Fibroblast of lung (primary cell): Measurements from ENCODE around the gene ATXN1. TPM values are rescaled to one million over a fixed set of nuclear protein-coding genes. Genes with fewer than 3 reads are reported as not detected.
A peak's percentile ranks its signal among the peaks of the same experiment; 100 is the strongest.

Experiments
- DNase-seq, 2 donors: peaks; one replicate each; pipeline versions ENCODE4 v3.0.0 to v3.0.0-alpha.2; 2010; ENCODE audit warnings: low read depth in 2 of 2
- H2AFZ ChIP-seq: 2 replicates; pipeline ENCODE4 v1.5.1; 2012; ENCODE audit warnings: low read length, control low read depth, inconsistent platforms
- H3K27ac ChIP-seq: 2 replicates; pipeline ENCODE4 v1.5.1; 2011; ENCODE audit warnings: low read length, control low read depth; ENCODE audit not compliant: insufficient read depth
- H3K27me3 ChIP-seq: 2 replicates; pipeline ENCODE4 v1.5.1; 2011; ENCODE audit warnings: mild to moderate bottlenecking, low read length; ENCODE audit not compliant: control insufficient read depth, insufficient read depth
- H3K36me3 ChIP-seq: 2 replicates; pipeline ENCODE4 v1.5.1; 2011; ENCODE audit warnings: low read length; ENCODE audit not compliant: control insufficient read depth, insufficient read depth
- H3K4me1 ChIP-seq: 2 replicates; pipeline ENCODE4 v1.5.1; 2011; ENCODE audit warnings: low read length; ENCODE audit not compliant: control insufficient read depth, insufficient read depth; ENCODE audit errors: extremely low read depth
- H3K4me2 ChIP-seq: 2 replicates; pipeline ENCODE4 v1.5.1; 2011; ENCODE audit warnings: low read length, control low read depth; ENCODE audit not compliant: insufficient read depth; ENCODE audit errors: extremely low read depth
- H3K4me3 ChIP-seq, 4 experiments: fragments of 200-600 bp in 1 of 4; sonication (generic) in 1 of 4; replicated peaks in 1 of 4; 2 replicates each; pipeline ENCODE4 v1.5.1; 2011 to 2016; ENCODE audit warnings: low read length in 4 of 4, low read depth in 3 of 4, mild to moderate bottlenecking in 3 of 4, control low read depth in 2 of 4, inconsistent platforms in 1 of 4, mixed read lengths in 1 of 4; ENCODE audit not compliant: insufficient read depth in 1 of 4; ENCODE audit errors: control extremely low read depth in 1 of 4
- H3K79me2 ChIP-seq: 2 replicates; pipeline ENCODE4 v1.5.1; 2012; ENCODE audit warnings: mild to moderate bottlenecking, low read length, inconsistent platforms; ENCODE audit not compliant: control insufficient read depth, insufficient read depth
- H3K9ac ChIP-seq: 2 replicates; pipeline ENCODE4 v1.5.1; 2011; ENCODE audit warnings: mild to moderate bottlenecking, low read length, control low read depth; ENCODE audit not compliant: insufficient read depth
- H3K9me3 ChIP-seq: 2 replicates; pipeline ENCODE4 v1.5.1; 2012; ENCODE audit warnings: low read depth, low read length; ENCODE audit not compliant: control insufficient read depth, insufficient read depth
- H4K20me1 ChIP-seq: 2 replicates; pipeline ENCODE4 v1.5.1; 2011; ENCODE audit warnings: low read length; ENCODE audit not compliant: control insufficient read depth, insufficient read depth; ENCODE audit errors: extremely low read depth
- CTCF ChIP-seq, 2 donors: IDR thresholded peaks in 1 of 2; conservative IDR thresholded peaks in 1 of 2; 1 replicate in 1 of 2; 2 replicates in 1 of 2; pipeline ENCODE4 v1.5.1; 2011 to 2012; ENCODE audit warnings: low read length in 2 of 2, control low read depth in 1 of 2, inconsistent platforms in 1 of 2, low read depth in 1 of 2, mild to moderate bottlenecking in 1 of 2
- EZH2 ChIP-seq: IDR thresholded peaks from 2 replicates; pipeline ENCODE4 v1.5.1; 2012; ENCODE audit warnings: low read length, control low read depth, mild to moderate bottlenecking; ENCODE audit errors: missing control alignments
- polyA plus RNA-seq, 2 donors: library from polyadenylated mRNA; depleted of rRNA in 1 of 2; stranded (reverse) in 1 of 2; unstranded in 1 of 2; fragments of >200 nt; gene quantifications; 2 replicates each; pipeline ENCODE4 v1.2.1, GENCODE V29; 2011 to 2012; ENCODE audit warnings: missing spikeins in 1 of 2
- total RNA-seq: library from RNA; depleted of rRNA; stranded (reverse); fragments of >200 nt; gene quantifications from 2 replicates; pipeline ENCODE4 v1.2.1, GENCODE V29; 2014

Gene ATXN1
- total and polyA plus RNA-seq, 2 donors (not counting 1 experiment from before 2014, with no cell fraction given): 15.8 to 40.5 TPM

- peak in 1 of 2 donors; percentile 35 for DNase-seq
- H3K27ac ChIP-seq: no peak overlapping the region
- H3K4me3 ChIP-seq: no peak overlapping the region
- H2AFZ ChIP-seq: no peak overlapping the region
- peaks cover 13% of the 10 kb centered on the region for H3K4me1 ChIP-seq
- no peaks in the 10 kb centered on the region for H3K36me3 ChIP-seq
- H3K27me3 ChIP-seq: no peaks in the 10 kb centered on the region
- no peaks in the 10 kb centered on the region for H4K20me1 ChIP-seq
- H3K4me2 ChIP-seq: no peak overlapping the region
- peaks cover 7% of the 10 kb centered on the region for H3K79me2 ChIP-seq
- TF ChIP-seq EZH2 (no peak), CTCF (conservative IDR thresholded peaks at IDR 0.05 in 1 of 2, IDR thresholded peaks at IDR 0.05 in 1 of 2; ENCODE audit: low read depth in 1 of 2, low read length in 2 of 2) (no peak)
- no peaks in the 10 kb centered on the region for H3K9me3 ChIP-seq
- no peak overlapping the region for H3K9ac ChIP-seq
These were observed 28.2 kb downstream of the ATXN1 start for GRCh38 chr6:16733085-16733484.

GRCh38 chr6:16731478-16732051, 29.7 kb downstream of the ATXN1 start:
- peaks cover 4% of the 10 kb centered on the region for H3K4me1 ChIP-seq
- H3K27me3 ChIP-seq: no peaks in the 10 kb centered on the region
- H4K20me1 ChIP-seq: no peaks in the 10 kb centered on the region
- no peak overlapping the region for H2AFZ ChIP-seq
- no peak overlapping the region for H3K4me3 ChIP-seq
- no peak for DNase-seq
- TF ChIP-seq CTCF (conservative IDR thresholded peaks at IDR 0.05 in 1 of 2, IDR thresholded peaks at IDR 0.05 in 1 of 2; ENCODE audit: low read depth in 1 of 2, low read length in 2 of 2) (no peak), EZH2 (no peak)
- no peak overlapping the region for H3K9ac ChIP-seq
- no peaks in the 10 kb centered on the region for H3K9me3 ChIP-seq
- H3K79me2 ChIP-seq: peaks cover 7% of the 10 kb centered on the region
- no peak overlapping the region for H3K4me2 ChIP-seq
- H3K27ac ChIP-seq: no peak overlapping the region
- no peaks in the 10 kb centered on the region for H3K36me3 ChIP-seq

- H2AFZ ChIP-seq: no peak overlapping the region
- no peak overlapping the region for H3K27ac ChIP-seq
- no peaks in the 10 kb centered on the region for H4K20me1 ChIP-seq
- H3K36me3 ChIP-seq: no peaks in the 10 kb centered on the region
- H3K4me2 ChIP-seq: no peak overlapping the region
- no peaks in the 10 kb centered on the region for H3K9me3 ChIP-seq
- H3K27me3 ChIP-seq: no peaks in the 10 kb centered on the region
- peaks cover 4% of the 10 kb centered on the region for H3K4me1 ChIP-seq
- H3K4me3 ChIP-seq: no peak overlapping the region
- TF ChIP-seq EZH2 (no peak), CTCF (conservative IDR thresholded peaks at IDR 0.05 in 1 of 2, IDR thresholded peaks at IDR 0.05 in 1 of 2; ENCODE audit: low read depth in 1 of 2, low read length in 2 of 2) (no peak)
- H3K79me2 ChIP-seq: peaks cover 7% of the 10 kb centered on the region
- H3K9ac ChIP-seq: no peak overlapping the region
- no peak for DNase-seq
These were observed 30.4 kb downstream of the ATXN1 start for GRCh38 chr6:16730738-16731477.
